Kidney (tissue), 14 donors: ENCODE data around the gene CEP70. TPM values are rescaled to one million over a fixed set of nuclear protein-coding genes. Genes with fewer than 3 reads are reported as not detected.
"Not testable (repeated sequence)": the region's sequence is repeated elsewhere in the genome, so short reads cannot be mapped to it uniquely, and the experiment has no call there.

Experiments
- DNase-seq, 5 donors: peaks; one replicate each; pipeline ENCODE4 v3.0.0-alpha.2; 2013 to 2020
- FAIRE-seq: peaks from 2 replicates; lab custom pipeline; 2012; peaks lifted over from hg19 to GRCh38; lab: Jason Lieb, UNC
- H3K27ac ChIP-seq, 2 donors: one replicate each; pipeline ENCODE4 v1.7.0; 2013; ENCODE audit warnings: low read depth in 2 of 2, low read length in 2 of 2, inconsistent platforms in 1 of 2
- H3K27me3 ChIP-seq: one replicate; pipeline ENCODE4 v1.7.1; 2013; ENCODE audit warnings: low read length, inconsistent platforms; ENCODE audit not compliant: control insufficient read depth, insufficient read depth
- H3K36me3 ChIP-seq, 3 donors: one replicate each; pipeline versions ENCODE4 v1.7.0 to v1.7.1; 2013; ENCODE audit warnings: low read length in 3 of 3, control low read depth in 1 of 3, inconsistent platforms in 1 of 3; ENCODE audit not compliant: insufficient read depth in 3 of 3, control insufficient read depth in 2 of 3
- H3K4me1 ChIP-seq, 3 donors: one replicate each; pipeline versions ENCODE4 v1.7.0 to v1.7.1; 2013; ENCODE audit warnings: low read length in 3 of 3, inconsistent platforms in 1 of 3, low read depth in 1 of 3; ENCODE audit not compliant: control insufficient read depth in 2 of 3, insufficient read depth in 2 of 3
- H3K4me3 ChIP-seq, 3 donors: one replicate each; pipeline versions ENCODE4 v1.7.0 to v1.8.1; 2013; ENCODE audit warnings: low read length in 3 of 3, control low read depth in 1 of 3, inconsistent platforms in 1 of 3
- H3K9ac ChIP-seq, 3 donors: one replicate each; pipeline versions ENCODE4 v1.7.0 to v1.7.1; 2013; ENCODE audit warnings: low read length in 3 of 3, control low read depth in 1 of 3, inconsistent platforms in 1 of 3
- H3K9me3 ChIP-seq, 3 donors: one replicate each; pipeline versions ENCODE4 v1.7.0 to v1.7.1; 2013; ENCODE audit warnings: low read length in 3 of 3, control low read depth in 1 of 3, inconsistent platforms in 1 of 3; ENCODE audit not compliant: control insufficient read depth in 2 of 3, insufficient read depth in 1 of 3
- CTCF ChIP-seq: IDR thresholded peaks from 3 replicates; pipeline ENCODE4 v1.5.1; 2012; ENCODE audit warnings: mild to moderate bottlenecking, moderate library complexity, borderline replicate concordance; ENCODE audit not compliant: insufficient read depth; ENCODE audit errors: extremely low read depth
- intact Hi-C: fragments of 100-400 bp; cut with DNase I; formaldehyde crosslinking; loops from one replicate; pipeline ENCODE4 v1.11.1; 2022
- polyA plus RNA-seq: library from polyadenylated mRNA; stranded (reverse); fragments of 350-450 nt; fragmentation: Illumina TruSeq; extraction: RNeasy Lipid Tissue Mini Kit (QIAGEN cat#74804); gene quantifications from one replicate; pipeline ENCODE4 v1.2.3, GENCODE V29; 2014; ENCODE audit warnings: low read depth, low replicate concordance; ENCODE audit not compliant: insufficient read depth
- total RNA-seq: library from RNA; stranded (reverse); fragmentation: NEBNext Ultra II Directional; extraction: Animal tissue kit (Norgen Biotek cat#: 25700); gene quantifications from one replicate; pipeline ENCODE4 v1.2.1, GENCODE V29; 2021
- donor health status: control.
- donor health status: control.
- donor health status: control.
- donor health status: control.
- donor health status: control.
- donor health status: DM: yes; HTN: yes; CAD: no.
- donor health status: Normal renal cell carcinoma (clear cell type).

CEP70 gene
- total and polyA plus RNA-seq, 2 donors from 2014 or later, result 22.6 to 64.3 TPM

GRCh38 chr3:138491971-138492370 lies 102.1 kb downstream of the CEP70 start:
- Histone ChIP-seq H3K27ac (no peak overlapping the region), H3K36me3 (peaks cover 0 to 8% (median 4%) of the 10 kb centered on the region in 3 donors), H3K4me1 (peaks cover 0 to 4% (median 0%) of the 10 kb centered on the region in 3 donors), H3K9me3 (peaks cover 0 to 11% (median 4%) of the 10 kb centered on the region in 3 donors), H3K27me3 (no peaks in the 10 kb centered on the region), H3K4me3 (no peak overlapping the region), H3K9ac (no peak overlapping the region)
- no peak for TF ChIP-seq CTCF
- FAIRE-seq (no peak), DNase-seq (no peak)
- intact Hi-C loops, result no loop called here

GRCh38 chr3:138486580-138486979 lies 107.5 kb downstream of the CEP70 start:
- H3K4me1 ChIP-seq, H3K27ac ChIP-seq, H3K36me3 ChIP-seq, intact Hi-C loops, DNase-seq, FAIRE-seq, H3K9ac ChIP-seq, H3K27me3 ChIP-seq, H3K4me3 ChIP-seq: not testable (repeated sequence)
- H3K9me3 ChIP-seq, result peaks cover 0 to 20% (median 4%) of the 10 kb centered on the region in 3 donors

DNA sequence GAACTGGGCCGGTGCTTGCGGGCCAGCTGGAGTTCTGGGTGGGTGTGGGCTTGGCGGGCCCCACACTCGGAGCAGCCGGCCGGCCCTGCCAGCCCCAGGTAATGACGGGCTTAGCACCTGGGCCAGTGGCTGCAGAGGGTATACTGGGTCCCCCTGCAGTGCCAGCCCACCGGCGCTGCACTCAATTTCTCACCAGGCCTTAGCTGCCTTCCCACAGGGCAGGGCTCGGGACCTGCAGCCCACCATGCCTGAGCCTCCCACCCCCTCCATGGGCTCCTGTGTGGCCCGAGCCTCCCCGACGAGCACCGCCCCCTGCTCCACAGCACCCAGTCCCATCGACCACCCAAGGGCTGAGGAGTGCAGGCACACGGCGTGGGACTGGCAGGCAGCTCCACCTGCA lies 109.4 kb downstream of the CEP70 start:
- H3K9ac ChIP-seq, FAIRE-seq, H3K4me1 ChIP-seq, H3K4me3 ChIP-seq, H3K36me3 ChIP-seq, intact Hi-C loops, H3K27ac ChIP-seq, DNase-seq, H3K27me3 ChIP-seq: not testable (repeated sequence)
- H3K9me3 ChIP-seq, result peaks cover 0 to 20% (median 4%) of the 10 kb centered on the region in 3 donors

- peak; percentile 57 for TF ChIP-seq CTCF
- DNase-seq (peak in 3 of 5 donors; percentile 30 to 50 (median 35)), FAIRE-seq (no peak)
- intact Hi-C loops, result no loop called here
- Histone ChIP-seq H3K9ac (no peak overlapping the region), H3K27me3 (no peaks in the 10 kb centered on the region), H3K4me3 (no peak overlapping the region), H3K4me1 (no peaks in the 10 kb centered on the region), H3K36me3 (no peaks in the 10 kb centered on the region), H3K27ac (no peak overlapping the region), H3K9me3 (no peaks in the 10 kb centered on the region)
These were observed 114.6 kb downstream of the CEP70 start for GRCh38 chr3:138479438-138479863.
